B cell (primary cell): ENCODE measurements around the gene DPP9. TPM values are rescaled to one million over a fixed set of nuclear protein-coding genes. Genes with fewer than 3 reads are reported as not detected.

Experiments
- ATAC-seq: fragments of 200-7000 bp; cut with Tn5 transposase; one replicate; pipeline ENCODE4 v1.10.0; 2021; ENCODE audit warnings: low read depth, mild to moderate bottlenecking, moderate number of reproducible peaks, moderate library complexity
- CTCF ChIA-PET: fragments of 350-600 bp; sonication (Branson Sonifier 250); formaldehyde crosslinking; loops from one replicate; lab custom pipeline; 2021; ENCODE audit warnings: antibody characterized with exemption, inconsistent platforms; lab: Charles Lee
- POLR2A ChIA-PET: fragments of 350-600 bp; sonication (Branson Sonifier 250); formaldehyde crosslinking; loops from one replicate; lab custom pipeline; 2021; ENCODE audit warnings: antibody characterized with exemption; lab: Charles Lee
- DNase-seq: peaks from one replicate; pipeline ENCODE4 v3.0.0; 2013
- H2AFZ ChIP-seq: 2 replicates; pipeline ENCODE4 v1.6.1; 2012; ENCODE audit warnings: mild to moderate bottlenecking, low read depth, low read length; ENCODE audit not compliant: insufficient read depth, poor library complexity, severe bottlenecking
- H3K27ac ChIP-seq, 2 donors: 1 replicate in 1 of 2; 2 replicates in 1 of 2; pipeline ENCODE4 v1.5.1; 2012 to 2013; ENCODE audit warnings: low read length in 2 of 2, mild to moderate bottlenecking in 2 of 2, moderate library complexity in 1 of 2
- H3K27me3 ChIP-seq, 4 experiments: fragments of 200-600 bp in 1 of 4; sonication (generic) in 1 of 4; replicated peaks in 1 of 4; 1 replicate in 2 of 4; 2 replicates in 2 of 4; pipeline versions ENCODE4 v1.6.1 to v1.7.0; 2013 to 2016; ENCODE audit warnings: low read length in 3 of 4, mild to moderate bottlenecking in 2 of 4, mixed read lengths in 1 of 4, moderate library complexity in 1 of 4; ENCODE audit not compliant: insufficient read depth in 4 of 4, control insufficient read depth in 3 of 4; ENCODE audit errors: control extremely low read depth in 1 of 4
- H3K36me3 ChIP-seq, 2 experiments: replicated peaks in 1 of 2; 1 replicate in 1 of 2; 2 replicates in 1 of 2; pipeline versions ENCODE4 v1.6.1 to v1.7.1; 2013; ENCODE audit warnings: low read length in 1 of 2; ENCODE audit not compliant: insufficient read depth in 2 of 2, control insufficient read depth in 1 of 2; ENCODE audit errors: control extremely low read depth in 1 of 2, extremely low read depth in 1 of 2
- H3K4me1 ChIP-seq, 2 donors: fragments of 200-600 bp in 1 of 2; sonication (generic) in 1 of 2; 1 replicate in 1 of 2; 2 replicates in 1 of 2; pipeline versions ENCODE4 v1.5.1 to v1.6.1; 2013 to 2017; ENCODE audit warnings: low read length in 2 of 2; ENCODE audit not compliant: control insufficient read depth in 2 of 2, insufficient read depth in 2 of 2
- H3K4me2 ChIP-seq: replicated peaks from 2 replicates; pipeline ENCODE3; 2012; ENCODE audit warnings: mild to moderate bottlenecking, low read depth, low read length; ENCODE audit not compliant: poor library complexity, severe bottlenecking
- H3K4me3 ChIP-seq, 5 experiments: fragments of 200-600 bp in 1 of 5; sonication (generic) in 1 of 5; 1 replicate in 3 of 5; 2 replicates in 2 of 5; pipeline versions ENCODE4 v1.5.1 to v1.7.0; 2011 to 2016; ENCODE audit warnings: low read length in 4 of 5, mild to moderate bottlenecking in 4 of 5, low read depth in 2 of 5, control low read depth in 1 of 5, moderate library complexity in 1 of 5; ENCODE audit not compliant: insufficient read depth in 1 of 5; ENCODE audit errors: control extremely low read depth in 1 of 5, extremely low read depth in 1 of 5
- H3K79me2 ChIP-seq: fragments of 200-600 bp; sonication (generic); one replicate; pipeline ENCODE4 v1.6.0; 2016; ENCODE audit warnings: low read length; ENCODE audit not compliant: control insufficient read depth, insufficient read depth
- H3K9ac ChIP-seq: fragments of 200-600 bp; sonication (generic); 2 replicates; pipeline ENCODE4 v1.6.1; 2017; ENCODE audit warnings: mild to moderate bottlenecking, low read length, moderate library complexity
- H3K9me3 ChIP-seq, 3 donors: one replicate each; pipeline versions ENCODE4 v1.6.1 to v1.7.1; 2013; ENCODE audit warnings: low read length in 2 of 3; ENCODE audit not compliant: control insufficient read depth in 2 of 3, insufficient read depth in 1 of 3; ENCODE audit errors: control extremely low read depth in 1 of 3
- H4K20me1 ChIP-seq: 2 replicates; pipeline ENCODE4 v1.6.0; 2012; ENCODE audit warnings: mild to moderate bottlenecking, low read length; ENCODE audit not compliant: insufficient read depth, control insufficient read depth, poor library complexity, severe bottlenecking
- H3K27ac Mint-ChIP-seq: one replicate; pipeline ENCODE4 v1.8.0; 2021; ENCODE audit warnings: mixed read lengths
- H3K27me3 Mint-ChIP-seq: one replicate; pipeline ENCODE4 v1.8.0; 2021; ENCODE audit warnings: mixed read lengths
- H3K4me1 Mint-ChIP-seq: one replicate; pipeline ENCODE4 v1.8.0; 2021; ENCODE audit warnings: mixed read lengths
- H3K4me3 Mint-ChIP-seq: one replicate; pipeline ENCODE4 v1.8.0; 2021; ENCODE audit warnings: mixed read lengths
- H3K9me3 Mint-ChIP-seq: one replicate; pipeline ENCODE4 v1.8.0; 2022; ENCODE audit warnings: mixed read lengths; ENCODE audit not compliant: insufficient read depth
- CTCF ChIP-seq: fragments of 200-600 bp; IDR thresholded peaks from one replicate; pipeline ENCODE4 v1.8.0; 2022; ENCODE audit warnings: antibody characterized with exemption, mild to moderate bottlenecking
- EZH2 ChIP-seq: IDR thresholded peaks from 2 replicates; pipeline ENCODE4 v1.6.1; 2012; ENCODE audit warnings: borderline replicate concordance, low read depth, mild to moderate bottlenecking, moderate library complexity, low read length; ENCODE audit not compliant: insufficient read depth, poor library complexity, severe bottlenecking
- WGBS: methylation state at CpG from one replicate; pipeline ENCODE4 v1.1.5; 2013; ENCODE audit warnings: missing lambda C conversion rate; ENCODE audit not compliant: insufficient coverage; 5-methylcytosine and 5-hydroxymethylcytosine counted together
- intact Hi-C: fragments of 100-400 bp; cut with micrococcal nuclease; formaldehyde crosslinking; loops from one replicate; pipeline ENCODE4 v1.10.0; 2022
- polyA plus RNA-seq: library from polyadenylated mRNA; depleted of rRNA; stranded (reverse); fragments of >200 nt; gene quantifications from 2 replicates; pipeline ENCODE4 v1.2.3, GENCODE V29; 2012
- total RNA-seq, 2 donors: library from RNA; stranded (reverse); fragments of 120-200 nt in 1 of 2; gene quantifications; 1 replicate in 1 of 2; 2 replicates in 1 of 2; pipeline versions ENCODE4 v1.2.3 to v1.2.4, GENCODE V29; 2013 to 2022

Gene DPP9
- total and polyA plus RNA-seq, 2 donors (not counting 1 experiment from before 2014, with no cell fraction given): 47.3 to 109 TPM

GRCh38 chr19:4699826-4700692, 23.6 kb downstream of the DPP9 start:
- ChIA-PET POLR2A (no interaction called here), CTCF (no interaction called here)
- H3K27ac ChIP-seq: no peak overlapping the region
- TF ChIP-seq EZH2: no peak
- no peak for TF ChIP-seq CTCF
- Mint-ChIP-seq H3K4me3 (no peak overlapping the region), H3K9me3 (no peaks in the 10 kb centered on the region), H3K4me1 (no peaks in the 10 kb centered on the region), H3K27ac (no peak overlapping the region), H3K27me3 (no peaks in the 10 kb centered on the region)
- 98% methylated on average over 33 of the region's 33 CpGs for WGBS
- H3K79me2 ChIP-seq: peaks cover 2% of the 10 kb centered on the region
- no peak for DNase-seq
- no peaks in the 10 kb centered on the region for H3K4me1 ChIP-seq
- H3K27me3 ChIP-seq: no peaks in the 10 kb centered on the region
- no peak overlapping the region for H3K4me2 ChIP-seq
- peaks cover 14 to 75% of the 10 kb centered on the region in 2 experiments for H3K36me3 ChIP-seq
- H3K9ac ChIP-seq: no peak overlapping the region
- no peak overlapping the region for H2AFZ ChIP-seq
- H4K20me1 ChIP-seq: no peaks in the 10 kb centered on the region
- H3K4me3 ChIP-seq: no peak overlapping the region
- intact Hi-C loops: no loop called here
- ATAC-seq: no peak
- no peaks in the 10 kb centered on the region for H3K9me3 ChIP-seq

- no peak overlapping the region for H3K27ac Mint-ChIP-seq
- no peaks in the 10 kb centered on the region for H3K4me1 Mint-ChIP-seq
- no peak overlapping the region for H2AFZ ChIP-seq
- ChIA-PET POLR2A (no interaction called here), CTCF (no interaction called here)
- WGBS: 98% methylated on average over 12 of the region's 14 CpGs
- no peak overlapping the region for H3K9ac ChIP-seq
- no peak overlapping the region for H3K4me3 ChIP-seq
- H3K4me3 Mint-ChIP-seq: no peak overlapping the region
- ATAC-seq (no peak), DNase-seq (no peak)
- H3K79me2 ChIP-seq: peaks cover 2% of the 10 kb centered on the region
- H3K4me1 ChIP-seq: no peaks in the 10 kb centered on the region
- H3K9me3 ChIP-seq: no peaks in the 10 kb centered on the region
- peaks cover 10 to 86% of the 10 kb centered on the region in 2 experiments for H3K36me3 ChIP-seq
- no peak overlapping the region for H3K27ac ChIP-seq
- no peaks in the 10 kb centered on the region for H3K27me3 ChIP-seq
- no peaks in the 10 kb centered on the region for H4K20me1 ChIP-seq
- H3K4me2 ChIP-seq: no peak overlapping the region
- H3K27me3 Mint-ChIP-seq: no peaks in the 10 kb centered on the region
- TF ChIP-seq EZH2 (no peak), CTCF (no peak)
- intact Hi-C loops: no loop called here
- H3K9me3 Mint-ChIP-seq: no peaks in the 10 kb centered on the region
These were observed 26.3 kb downstream of the DPP9 start for GRCh38 chr19:4697304-4697703.
